SKM-1 treated with dmso at 0.1 percent for 144 hours (cell line): ENCODE results near the gene ZSCAN5A.
"Not testable (repeated sequence)": the region's sequence is repeated elsewhere in the genome, so short reads cannot be mapped to it uniquely, and the experiment has no call there.

Source experiments
- DNase-seq: peaks from one replicate; lab custom pipeline; 2025; ENCODE audit not compliant: unreplicated experiment; lab: John Stamatoyannopoulos, UW

ZSCAN5A gene

DNA sequence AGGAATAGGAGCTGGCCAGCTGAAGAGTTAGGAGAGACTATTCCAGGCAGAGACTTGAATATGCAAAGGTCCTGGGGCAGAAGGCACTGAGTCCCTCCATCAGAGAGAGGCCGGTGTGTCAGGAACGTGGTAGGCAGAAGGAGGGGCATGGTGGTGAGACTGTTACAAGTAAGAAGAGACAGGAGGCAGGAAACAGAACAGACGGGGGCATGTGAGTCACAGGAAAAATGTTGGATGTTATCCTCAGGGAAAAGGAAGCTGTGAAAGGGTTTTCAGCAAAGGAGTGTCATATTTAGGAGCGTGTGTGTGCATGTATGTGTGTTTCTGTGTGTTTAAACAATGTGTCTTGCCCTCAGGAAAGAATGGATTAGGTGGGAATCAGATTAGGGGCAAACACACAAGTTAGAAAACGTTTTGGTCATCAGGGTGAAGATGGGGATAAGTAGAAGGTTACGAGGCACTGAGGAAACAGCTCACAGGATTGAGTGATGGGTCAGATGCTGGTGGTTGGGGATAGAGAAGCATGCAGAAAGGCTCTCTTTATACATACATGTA is 41.0 kb downstream of the ZSCAN5A start:
- no peak for DNase-seq

DNA sequence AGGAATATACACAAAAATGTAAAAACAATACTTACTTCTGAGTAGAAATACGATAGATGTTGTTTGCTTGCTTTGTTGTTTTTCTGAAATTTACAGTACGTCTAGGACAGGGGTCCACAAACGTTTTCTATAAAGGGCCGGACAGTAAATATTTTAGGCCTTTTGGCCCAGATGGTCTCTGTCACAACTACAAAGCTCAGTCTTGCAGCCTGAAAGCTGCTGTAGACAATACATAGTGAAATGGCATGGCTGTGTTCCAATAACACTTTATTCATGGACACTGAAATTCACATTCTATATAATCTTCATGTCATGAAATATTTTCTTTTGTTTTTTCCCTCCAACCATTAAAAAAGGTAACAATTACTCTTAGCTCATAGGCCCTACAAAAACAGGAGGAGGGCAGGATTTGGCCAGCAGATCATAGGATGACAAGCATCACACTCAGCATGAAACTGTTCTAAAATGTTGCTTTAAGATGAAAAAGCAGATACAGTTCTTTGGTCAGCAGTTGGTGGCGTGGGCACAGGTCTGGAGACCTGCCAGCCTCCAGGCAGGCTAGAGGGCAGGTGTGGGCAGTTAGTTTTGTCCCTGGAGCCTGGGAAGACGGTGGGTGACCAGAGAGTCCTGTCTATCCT is 42.4 kb downstream of the ZSCAN5A start, which contains the start of gene EDDM13:
TSS of gene EDDM13 (plus strand) at position 588 of the 638 bp plus-strand sequence. CDS start 87 bp downstream, outside the sequence.
- DNase-seq, result no peak

DNA sequence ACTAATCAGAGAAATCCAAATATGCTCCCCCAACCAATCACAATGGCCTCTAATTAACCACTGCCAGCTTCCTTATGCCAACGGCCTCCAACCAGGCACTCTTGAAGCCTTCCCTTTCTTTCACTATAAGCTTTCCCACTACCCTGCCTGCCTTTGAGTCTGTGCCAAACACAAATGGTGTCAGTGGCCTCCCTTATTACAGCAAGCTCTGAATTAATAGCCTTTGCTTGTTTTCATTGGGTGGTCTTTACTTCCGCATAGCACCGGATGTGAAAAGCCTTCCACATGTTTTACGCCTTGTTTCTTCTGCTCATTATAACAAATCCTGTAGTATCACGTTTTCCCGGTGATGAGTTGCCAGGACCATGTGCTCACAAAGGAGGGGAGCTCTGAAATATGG is 43.5 kb downstream of the ZSCAN5A start:
- DNase-seq, result no peak

DNA sequence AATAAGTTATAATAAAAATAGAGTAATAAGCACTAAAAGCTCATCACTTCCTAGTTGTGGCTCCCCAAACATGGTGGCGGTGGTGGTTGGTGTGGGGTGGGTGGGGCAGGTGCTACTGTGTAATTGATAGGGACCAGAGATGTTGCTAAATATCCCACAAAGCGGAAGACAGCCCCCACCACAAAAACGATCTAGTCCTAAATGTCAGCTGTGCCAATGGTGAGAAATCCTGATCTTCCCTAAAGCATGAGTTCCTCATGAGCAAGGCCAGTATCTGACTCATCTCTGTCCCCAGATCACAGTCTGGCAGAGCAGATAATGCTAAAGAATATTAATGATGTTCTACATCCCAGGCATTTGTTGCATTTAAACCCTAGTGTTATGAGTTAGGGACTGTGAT is 44.0 kb downstream of the ZSCAN5A start:
- peak; percentile 74 for DNase-seq

DNA sequence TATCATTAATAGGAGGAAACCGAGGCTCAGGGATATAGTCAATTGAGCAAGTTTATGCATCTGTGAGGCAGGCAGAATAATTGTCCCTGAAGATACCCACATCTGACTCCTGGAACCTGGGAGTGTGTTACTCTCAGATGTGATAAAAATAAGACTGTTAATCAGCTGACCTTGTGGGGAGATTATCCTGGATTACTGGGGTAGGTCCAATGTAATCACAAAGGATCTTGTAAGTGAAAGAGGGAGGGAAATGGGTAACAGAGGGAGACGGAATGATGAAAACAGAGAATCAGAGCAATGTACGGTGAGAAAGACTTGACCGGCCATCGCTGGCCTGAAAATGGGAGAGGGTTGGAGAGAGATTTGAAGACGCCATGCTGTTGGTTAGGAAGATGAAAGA is 45.3 kb downstream of the ZSCAN5A start:
- no peak for DNase-seq

DNA sequence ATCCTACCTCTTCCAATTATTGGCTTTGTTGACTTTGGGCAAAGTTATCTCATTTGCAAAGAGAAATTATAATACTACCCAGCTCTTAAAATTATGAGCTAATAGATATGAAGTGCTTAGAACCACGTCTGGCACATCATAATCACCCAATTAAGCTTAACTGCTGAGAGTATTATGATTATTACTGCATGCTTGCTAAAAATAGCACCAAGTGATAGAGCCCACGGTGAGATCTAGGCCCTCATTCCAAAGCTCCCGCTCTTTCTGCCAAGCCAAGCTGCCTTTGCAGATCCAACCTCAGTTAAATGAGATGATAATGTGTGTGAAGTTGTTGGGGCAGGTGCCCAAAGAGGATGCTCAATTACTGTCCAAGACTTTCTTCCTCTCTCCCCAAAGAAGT is 48.6 kb downstream of the ZSCAN5A start:
- DNase-seq, result no peak

DNA sequence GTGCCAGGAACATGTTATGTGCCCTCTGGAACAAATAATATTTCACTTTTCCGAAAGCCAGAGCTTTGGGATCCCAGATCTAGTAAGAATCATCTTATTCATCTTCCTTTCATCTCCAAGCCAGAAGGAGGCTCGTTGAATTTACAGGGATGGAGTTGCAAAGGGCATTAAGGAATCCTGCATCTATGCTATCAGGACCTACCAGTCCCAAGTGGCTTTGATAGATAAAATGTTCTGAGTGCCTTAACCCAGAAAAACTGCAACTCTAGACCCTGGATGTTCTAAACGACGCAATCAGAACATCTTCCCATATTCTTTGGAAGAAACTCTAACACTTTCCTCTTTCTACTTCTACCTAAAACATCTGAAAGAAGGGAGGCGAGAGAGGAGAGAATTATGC is 51.3 kb downstream of the ZSCAN5A start:
- DNase-seq, result no peak

DNA sequence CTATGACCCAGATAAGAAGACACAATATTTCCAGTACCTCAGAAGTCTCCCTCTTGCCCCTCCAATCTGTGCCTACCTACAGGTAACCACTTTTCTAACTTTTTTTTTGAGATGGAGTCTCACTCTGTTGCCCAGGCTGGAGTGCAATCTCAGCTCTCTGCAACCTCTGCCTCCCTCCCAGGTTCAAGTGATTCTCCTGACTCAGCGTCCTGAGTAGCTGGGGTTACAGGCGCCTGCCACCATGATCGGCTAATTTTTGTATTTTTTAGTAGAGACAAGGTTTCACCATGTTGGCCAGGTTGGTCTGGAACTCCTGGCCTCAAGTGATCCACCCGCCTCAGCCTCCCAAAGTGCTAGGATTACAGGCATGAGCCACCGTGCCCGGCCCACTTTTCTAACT is 52.7 kb downstream of the ZSCAN5A start:
- DNase-seq, result not testable (repeated sequence)

DNA sequence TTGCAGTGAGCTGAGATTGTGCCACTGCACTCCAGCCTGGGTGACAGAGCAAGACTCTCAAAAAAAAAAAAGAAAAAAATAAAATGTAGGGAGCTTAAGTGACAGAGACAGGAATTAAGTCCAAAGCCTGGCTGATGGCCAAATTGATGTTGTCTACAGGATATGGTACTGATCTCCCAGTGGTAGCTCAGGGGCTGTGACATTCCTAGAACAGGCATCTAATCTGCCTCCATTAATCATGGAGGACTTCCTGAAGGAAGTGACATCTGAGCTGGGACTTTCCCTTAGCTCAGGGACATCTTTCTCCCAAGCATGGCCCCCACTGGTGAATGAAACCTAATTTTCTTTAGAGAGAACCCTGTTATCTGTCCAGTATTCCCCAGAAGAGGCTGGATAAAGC is 53.5 kb downstream of the ZSCAN5A start:
- no peak for DNase-seq

DNA sequence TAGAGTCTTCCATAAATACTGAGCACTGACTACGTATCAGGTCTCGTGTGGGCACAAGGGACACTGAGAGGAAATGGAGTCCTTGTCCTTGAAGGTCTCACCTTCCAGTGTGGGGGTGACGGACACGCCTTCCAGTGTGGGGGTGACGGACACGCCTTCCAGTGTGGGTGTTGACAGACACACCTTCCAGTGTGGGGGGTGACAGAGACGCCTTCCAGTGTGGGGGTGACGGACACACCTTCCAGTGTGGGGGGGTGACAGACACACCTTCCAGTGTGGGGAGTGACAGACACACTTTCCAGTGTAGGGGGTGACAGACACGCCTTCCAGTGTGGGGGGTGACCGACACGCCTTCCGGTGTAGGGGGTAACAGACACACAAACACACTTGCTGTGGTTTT is 56.4 kb downstream of the ZSCAN5A start:
- DNase-seq, result no peak

DNA sequence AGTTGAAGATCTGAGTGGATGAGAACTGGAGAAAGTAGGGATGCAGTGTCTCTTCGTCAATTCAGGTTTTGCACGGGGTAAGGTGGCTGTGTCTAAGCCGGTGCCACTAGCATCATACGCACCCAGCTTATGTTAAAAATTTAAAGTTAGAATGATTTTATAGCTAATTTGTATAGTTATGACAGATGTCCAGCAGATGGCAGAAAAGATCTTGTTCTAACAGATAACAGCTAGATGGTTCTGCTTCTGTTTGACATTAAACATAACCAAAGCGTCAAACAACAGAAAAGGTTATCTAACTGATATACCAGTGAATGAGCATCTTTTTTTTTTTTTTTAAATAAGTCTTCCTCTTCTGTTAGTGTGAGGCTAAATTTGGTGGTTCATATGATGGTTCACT is 60.9 kb downstream of the ZSCAN5A start:
- DNase-seq, result peak; percentile 19

DNA sequence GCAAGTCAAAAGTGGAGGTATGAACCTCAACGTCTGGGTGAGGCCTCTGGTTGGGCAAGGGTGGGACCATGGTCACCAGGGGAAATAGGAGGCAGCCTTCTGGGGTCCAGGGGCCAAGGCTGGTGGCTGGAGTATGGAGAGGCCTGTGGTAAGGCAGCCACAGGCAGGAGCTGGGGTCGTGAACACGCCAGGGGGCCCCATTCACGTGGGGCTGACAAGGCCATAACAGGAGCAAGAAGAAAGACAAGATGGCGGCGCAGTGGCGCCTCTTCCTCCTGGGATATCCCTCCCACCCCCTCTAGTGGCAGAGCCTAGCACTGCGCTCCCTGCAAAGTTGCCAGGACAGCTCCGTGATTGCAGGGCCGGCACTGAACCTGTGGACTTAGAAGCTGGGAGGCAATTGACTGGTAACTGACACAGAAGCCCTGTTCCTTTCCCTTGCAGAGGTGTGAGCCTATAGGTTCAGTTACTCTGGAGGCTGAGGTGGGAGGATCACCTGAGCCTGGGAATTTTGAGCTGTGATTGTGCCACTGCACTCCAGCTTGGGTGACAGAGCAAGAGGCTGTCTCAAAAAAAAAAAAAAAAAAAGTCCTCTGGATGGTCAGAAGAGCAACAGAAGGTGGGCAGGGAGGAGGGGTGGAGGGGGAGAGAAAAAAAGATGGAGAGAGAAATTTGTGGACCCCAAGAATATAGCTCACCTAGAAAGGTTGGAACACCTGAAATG is 61.8 kb downstream of the ZSCAN5A start:
- no peak for DNase-seq

DNA sequence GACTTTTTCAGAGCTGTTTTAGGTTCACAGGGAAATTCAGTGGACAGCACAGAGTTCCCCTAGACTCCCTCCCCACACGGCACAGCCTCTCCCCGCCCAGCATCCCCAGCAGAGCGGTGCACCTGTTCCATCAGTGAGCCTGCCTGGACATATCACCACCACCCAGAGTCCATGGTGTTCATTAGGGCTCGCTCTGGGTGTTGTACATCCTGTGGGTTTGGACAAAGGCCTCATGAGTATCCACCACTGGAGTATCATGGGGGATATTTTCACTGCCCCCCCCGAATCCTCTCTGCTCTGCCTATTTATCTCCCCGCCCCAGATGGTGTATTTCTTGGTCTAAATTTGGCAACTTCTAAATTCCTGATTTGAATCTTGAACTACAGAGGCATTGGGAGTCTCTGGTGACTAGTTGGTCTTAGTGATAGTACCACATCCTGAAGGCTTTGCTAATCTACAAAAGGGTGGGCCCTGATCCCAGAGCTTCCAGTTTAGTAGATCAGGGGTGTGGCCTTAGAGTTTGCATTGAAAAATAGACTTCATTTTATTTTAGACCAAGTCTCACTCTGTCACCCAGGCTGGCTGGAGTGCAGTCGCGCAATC is 65.8 kb downstream of the ZSCAN5A start:
- DNase-seq, result not testable (repeated sequence)

DNA sequence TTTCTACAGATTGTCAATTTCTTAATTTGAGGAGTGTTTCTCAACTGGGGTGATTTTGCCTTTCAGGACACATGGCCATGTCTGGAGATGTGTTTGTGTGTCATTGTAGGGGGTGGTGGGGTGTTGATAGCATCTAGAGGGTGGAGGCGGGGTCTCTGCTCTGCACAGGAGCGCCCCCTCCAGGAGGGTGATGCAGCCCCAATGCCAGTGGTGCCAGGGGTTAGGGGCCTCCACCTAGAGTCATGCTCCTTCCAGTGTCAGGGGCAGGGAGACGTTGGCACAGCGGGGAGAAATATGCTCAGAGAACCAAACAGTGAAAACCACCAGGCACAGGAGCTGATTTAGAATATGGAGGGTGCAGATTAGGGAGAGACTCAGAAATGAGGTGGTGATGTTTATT is 68.9 kb downstream of the ZSCAN5A start:
- DNase-seq, result not testable (repeated sequence)

DNA sequence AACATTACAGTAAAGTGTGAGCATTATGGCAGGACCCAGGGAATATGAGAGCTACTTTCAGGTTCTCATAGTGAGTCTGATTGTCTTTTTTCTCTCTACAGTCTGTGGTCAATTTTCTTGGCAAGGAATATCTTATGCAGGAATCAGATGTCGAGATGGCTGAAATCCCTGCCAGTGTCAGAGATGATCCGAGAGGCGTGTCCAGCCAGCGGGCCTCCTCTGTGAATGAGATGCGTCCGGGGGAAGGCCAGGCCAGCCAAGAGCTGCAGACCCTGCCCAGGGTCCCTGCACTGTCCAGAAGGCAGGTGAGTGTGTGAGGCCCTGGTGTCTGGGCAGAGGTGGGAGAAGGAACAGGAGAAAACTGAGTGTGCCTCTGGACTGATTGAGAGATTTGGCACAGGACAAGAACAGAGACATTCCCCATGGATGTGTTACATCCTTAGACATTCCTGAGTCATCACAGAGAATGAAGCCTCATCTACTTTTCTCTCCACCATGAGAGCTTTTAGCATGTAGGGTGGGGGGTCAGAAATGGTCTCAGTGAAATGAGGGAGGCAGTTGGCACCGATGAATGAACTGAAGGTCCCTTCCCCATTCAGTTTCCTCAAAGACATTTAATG is 69.4 kb downstream of the ZSCAN5A start:
- DNase-seq, result no peak

DNA sequence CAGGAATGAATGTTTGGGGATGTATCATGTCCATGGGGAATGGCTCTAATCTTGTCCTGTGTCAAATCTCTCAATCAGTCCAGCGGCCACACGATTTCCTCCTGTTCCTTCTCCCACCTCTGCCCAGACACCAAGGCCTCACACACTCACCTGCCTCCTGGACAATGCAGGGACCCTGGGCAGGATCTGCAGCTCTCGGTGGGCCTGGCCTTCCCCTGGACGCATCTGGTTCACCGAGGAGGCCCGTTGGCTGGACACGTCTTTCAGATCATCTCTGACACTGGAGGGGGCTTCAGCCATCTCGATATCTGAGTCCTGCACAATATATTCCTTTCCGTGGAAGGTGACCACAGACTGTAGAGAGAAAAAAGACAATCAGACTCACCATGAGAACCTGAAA is 91.2 kb downstream of the ZSCAN5A start:
- no peak for DNase-seq

DNA sequence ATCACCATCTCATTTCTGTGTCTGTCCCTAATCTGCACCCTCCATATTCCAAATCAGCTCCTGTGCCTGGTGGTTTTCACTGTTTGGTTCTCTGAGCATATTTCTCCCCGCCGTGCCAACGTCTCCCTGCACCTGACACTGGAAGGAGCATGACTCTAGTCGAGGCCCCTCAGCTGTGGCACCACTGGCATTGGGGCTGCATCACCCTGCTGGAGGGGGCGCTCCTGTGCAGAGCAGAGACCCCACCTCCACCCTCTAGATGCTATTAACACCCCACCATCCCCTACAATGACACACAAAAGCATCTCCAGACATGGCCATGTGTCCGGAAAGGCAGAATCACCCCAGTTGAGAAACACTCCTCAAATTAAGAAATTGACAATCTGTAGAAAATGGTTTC is 91.7 kb downstream of the ZSCAN5A start:
- DNase-seq, result no peak

DNA sequence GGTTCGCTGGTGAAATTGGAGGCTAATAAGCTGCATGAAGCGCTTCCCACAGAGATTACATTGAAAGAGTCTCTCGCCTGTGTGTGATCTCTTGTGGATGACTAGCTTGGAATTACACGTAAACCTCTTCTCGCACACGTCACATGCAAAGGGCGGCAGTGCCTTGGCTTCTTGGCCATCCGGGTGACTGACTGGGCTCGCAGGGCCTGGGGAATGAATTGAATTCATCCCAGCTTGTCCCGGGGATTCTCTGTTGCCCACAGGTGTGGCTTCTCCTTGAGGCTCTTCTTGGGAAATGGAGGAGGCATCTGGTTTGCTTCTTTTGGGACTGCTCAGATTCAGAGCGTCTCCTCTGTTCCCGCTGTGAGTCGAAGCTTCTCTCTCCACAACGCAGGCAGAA is 92.8 kb downstream of the ZSCAN5A start:
- DNase-seq, result no peak

DNA sequence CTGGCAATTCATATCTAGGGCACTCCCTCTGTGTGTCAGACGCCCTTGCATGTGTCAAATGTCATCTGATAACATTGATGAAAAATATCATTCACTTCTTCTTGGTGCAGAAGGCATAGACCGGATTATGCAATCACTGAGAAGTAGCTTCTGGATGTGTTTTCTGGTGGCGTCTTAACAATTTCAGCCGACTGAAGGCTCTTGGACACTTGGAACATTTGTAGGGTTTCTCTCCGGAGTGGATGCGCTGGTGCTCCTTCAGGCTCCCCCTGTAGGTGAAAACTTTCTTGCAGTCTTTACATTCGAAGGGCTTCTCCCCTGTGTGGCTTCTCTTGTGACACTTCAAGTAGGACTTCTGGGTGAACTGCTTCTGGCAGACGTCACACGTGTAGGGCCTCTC is 93.2 kb downstream of the ZSCAN5A start:
- not testable (repeated sequence) for DNase-seq

DNA sequence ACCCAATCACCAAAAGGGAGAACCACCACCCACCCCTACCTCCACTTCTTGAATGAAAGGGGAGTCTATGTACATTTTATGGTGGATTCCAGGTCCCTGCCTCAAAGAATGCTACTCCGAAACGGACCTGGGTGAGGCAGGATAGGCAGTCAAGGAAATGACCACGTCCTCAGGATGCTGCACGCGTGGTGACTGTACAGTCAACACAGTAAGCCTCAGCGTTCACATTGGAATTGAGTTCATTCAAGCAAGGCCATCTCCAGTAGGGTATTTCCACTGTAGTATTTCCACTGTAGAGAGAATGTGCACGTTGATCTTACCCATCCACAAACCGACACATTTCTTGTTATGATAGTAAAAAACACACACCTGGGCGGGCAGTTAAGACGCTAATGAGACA is 95.7 kb downstream of the ZSCAN5A start:
- DNase-seq, result no peak
